ENCODE measurements around the gene LGR4. TPM values are rescaled to one million over a fixed set of nuclear protein-coding genes. Genes with fewer than 3 reads are reported as not detected.

Gene LGR4
- total RNA-seq, 1 donor from 2014 or later = 62.7 TPM

DNA sequence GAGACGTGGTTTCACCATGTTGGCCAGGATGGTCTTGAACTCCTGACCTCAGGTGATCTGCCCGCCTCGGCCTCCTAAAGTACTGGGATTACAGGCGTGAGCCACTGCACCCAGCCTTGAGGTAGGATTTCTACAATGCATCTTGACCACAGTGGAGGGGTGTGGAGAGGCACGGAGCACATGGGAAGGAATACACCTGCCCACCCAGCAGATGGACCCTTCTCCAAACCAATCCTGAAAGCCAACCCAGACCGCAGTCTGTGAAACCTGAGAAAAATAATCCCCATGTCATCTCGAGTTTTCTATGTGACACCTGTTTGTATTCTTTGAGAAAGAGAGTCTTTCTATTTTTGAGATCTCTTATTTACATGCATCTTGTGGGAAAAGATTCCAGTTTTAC lies 32.5 kb downstream of the LGR4 start:
- no peak for DNase-seq (ENCODE audit: low read depth)
- H3K4me3 ChIP-seq (ENCODE audit: low read depth, low read length) = no peak overlapping the region
- TF ChIP-seq, protein P1, sequence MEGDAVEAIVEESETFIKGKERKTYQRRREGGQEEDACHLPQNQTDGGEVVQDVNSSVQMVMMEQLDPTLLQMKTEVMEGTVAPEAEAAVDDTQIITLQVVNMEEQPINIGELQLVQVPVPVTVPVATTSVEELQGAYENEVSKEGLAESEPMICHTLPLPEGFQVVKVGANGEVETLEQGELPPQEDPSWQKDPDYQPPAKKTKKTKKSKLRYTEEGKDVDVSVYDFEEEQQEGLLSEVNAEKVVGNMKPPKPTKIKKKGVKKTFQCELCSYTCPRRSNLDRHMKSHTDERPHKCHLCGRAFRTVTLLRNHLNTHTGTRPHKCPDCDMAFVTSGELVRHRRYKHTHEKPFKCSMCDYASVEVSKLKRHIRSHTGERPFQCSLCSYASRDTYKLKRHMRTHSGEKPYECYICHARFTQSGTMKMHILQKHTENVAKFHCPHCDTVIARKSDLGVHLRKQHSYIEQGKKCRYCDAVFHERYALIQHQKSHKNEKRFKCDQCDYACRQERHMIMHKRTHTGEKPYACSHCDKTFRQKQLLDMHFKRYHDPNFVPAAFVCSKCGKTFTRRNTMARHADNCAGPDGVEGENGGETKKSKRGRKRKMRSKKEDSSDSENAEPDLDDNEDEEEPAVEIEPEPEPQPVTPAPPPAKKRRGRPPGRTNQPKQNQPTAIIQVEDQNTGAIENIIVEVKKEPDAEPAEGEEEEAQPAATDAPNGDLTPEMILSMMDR (conservative IDR thresholded peaks at IDR 0.05; ENCODE audit: low read depth, low read length) = no peak

DNA sequence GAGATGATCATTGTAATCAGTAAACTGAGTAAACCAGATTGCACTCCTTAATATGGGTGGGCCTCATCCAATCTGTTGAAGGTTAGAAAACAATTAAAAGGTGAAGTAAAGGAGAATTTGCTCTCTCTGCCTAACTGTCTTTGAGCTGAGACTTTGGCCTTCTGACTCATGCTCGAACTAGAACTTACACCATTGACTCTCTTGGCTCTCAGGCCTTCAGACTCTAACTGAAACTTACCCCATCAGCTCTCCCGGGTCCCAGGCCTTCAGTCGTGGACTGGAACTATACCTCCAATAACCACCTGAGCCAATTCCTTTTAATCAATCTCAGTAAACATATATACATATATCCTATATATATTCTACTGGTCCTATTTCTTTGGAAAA lies 34.0 kb downstream of the LGR4 start:
- DNase-seq (ENCODE audit: low read depth) = no peak

DNA sequence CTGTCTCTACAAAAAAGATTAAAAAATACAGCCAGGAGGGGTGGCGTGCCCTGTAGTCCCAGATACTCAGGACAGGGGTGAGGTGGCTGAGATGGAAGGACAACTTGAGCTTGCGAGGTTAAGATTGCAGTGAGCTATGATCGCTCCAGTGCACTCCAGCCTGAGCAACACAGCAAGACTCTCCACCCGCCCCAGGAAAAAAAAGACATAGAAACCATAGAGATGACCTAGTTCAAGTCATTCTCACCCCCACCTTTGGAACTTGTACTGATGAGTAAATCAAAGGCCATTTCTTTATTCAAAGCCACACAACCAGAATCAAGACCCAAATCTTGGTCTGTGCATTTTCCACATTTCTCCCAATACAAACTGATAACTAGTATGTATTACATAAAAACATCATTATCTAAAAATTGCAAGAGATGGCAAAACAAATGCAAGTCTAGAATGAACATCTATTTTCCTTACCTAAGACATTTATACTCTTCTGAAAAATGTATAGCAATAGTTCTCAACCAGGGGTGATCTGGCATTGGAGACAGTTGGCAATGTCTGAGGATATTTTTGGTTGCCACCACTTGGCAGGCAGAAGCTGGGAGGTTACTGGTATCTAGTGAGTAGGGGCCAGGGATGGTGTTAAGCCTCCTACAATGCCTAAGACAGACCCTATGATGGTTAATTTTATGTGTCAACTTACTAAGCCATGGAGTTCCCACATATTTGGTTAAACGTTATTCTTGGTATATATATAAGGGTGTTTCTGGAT lies 34.6 kb downstream of the LGR4 start:
- TF ChIP-seq, protein P1 (conservative IDR thresholded peaks at IDR 0.05; ENCODE audit: low read depth, low read length) = no peak
- no peak overlapping the region for H3K4me3 ChIP-seq (ENCODE audit: low read depth, low read length)
- DNase-seq (ENCODE audit: low read depth) = no peak

More for the DNA sequence above, 34.0 kb downstream of the LGR4 start:
- TF ChIP-seq, protein P1 (conservative IDR thresholded peaks at IDR 0.05; ENCODE audit: low read depth, low read length) = no peak
- no peak overlapping the region for H3K4me3 ChIP-seq (ENCODE audit: low read depth, low read length)

DNA sequence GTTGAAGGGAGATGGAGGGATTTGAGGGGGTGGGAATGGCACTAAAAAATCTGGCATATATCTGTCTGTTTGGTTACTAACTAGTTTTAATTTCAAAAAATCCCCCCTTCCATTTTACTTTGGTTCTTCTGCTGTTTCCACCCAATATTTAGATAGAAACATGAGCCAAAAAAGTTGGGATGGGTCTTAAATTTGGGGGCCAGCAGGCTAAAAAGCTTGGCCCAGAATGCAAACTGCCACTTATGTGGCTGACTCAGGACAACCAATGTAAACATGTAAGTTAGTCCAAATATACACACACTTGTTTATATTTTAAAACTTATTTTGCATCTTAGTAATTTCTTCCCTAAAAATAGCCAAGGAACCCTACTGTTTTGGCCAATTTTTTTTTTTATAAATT lies 35.7 kb downstream of the LGR4 start:
- no peak for DNase-seq (ENCODE audit: low read depth)
- H3K4me3 ChIP-seq (ENCODE audit: low read depth, low read length) = no peak overlapping the region
- TF ChIP-seq, protein P1 (conservative IDR thresholded peaks at IDR 0.05; ENCODE audit: low read depth, low read length) = no peak

DNA sequence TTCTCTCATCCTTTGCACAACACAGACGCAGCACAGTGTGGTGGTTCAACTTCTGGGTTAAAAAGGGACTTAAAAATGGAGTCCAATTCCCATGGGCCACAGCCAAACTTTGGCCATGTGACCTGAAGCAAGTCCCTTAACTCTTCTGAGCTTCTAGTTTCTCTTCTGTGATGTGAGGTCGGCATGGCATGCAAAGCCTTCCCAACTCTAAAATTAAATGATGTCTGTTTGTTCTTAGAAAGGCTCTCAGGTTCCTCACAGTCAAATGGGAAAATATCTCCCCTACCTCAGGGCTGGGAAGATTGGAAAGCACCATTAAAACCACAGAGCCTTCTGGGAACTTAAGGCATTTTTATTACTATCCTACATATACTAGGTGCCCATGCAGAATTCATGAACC lies 38.8 kb downstream of the LGR4 start:
- TF ChIP-seq, protein P1 (conservative IDR thresholded peaks at IDR 0.05; ENCODE audit: low read depth, low read length) = no peak
- no peak for DNase-seq (ENCODE audit: low read depth)
- H3K4me3 ChIP-seq (ENCODE audit: low read depth, low read length) = no peak overlapping the region

DNA sequence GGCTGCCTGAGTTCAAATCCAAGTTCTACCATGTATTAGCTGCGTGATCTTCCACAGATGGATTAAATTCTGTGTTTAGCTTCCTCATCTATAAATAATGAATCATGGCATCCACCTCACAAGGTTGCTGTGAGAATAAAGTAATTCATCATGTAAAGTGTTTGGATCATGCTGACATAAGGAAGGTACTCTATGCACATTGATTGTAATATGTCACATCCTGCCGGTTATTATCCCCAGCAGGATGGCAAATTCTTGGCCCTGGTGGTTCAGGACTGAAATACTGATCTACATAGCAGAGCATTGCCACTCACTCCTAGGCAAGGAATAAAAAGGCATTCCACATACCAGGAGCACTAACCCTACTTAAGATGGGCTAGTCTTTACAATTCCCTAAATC lies 40.8 kb downstream of the LGR4 start:
- TF ChIP-seq, protein P1 (conservative IDR thresholded peaks at IDR 0.05; ENCODE audit: low read depth, low read length) = no peak
- H3K4me3 ChIP-seq (ENCODE audit: low read depth, low read length) = no peak overlapping the region
- DNase-seq (ENCODE audit: low read depth) = no peak

All from epithelial cell of proximal tubule (primary cell).